ENCODE measurements around the gene DPM2.
A peak's percentile ranks its signal among the peaks of the same experiment; 100 is the strongest.

Gene DPM2

GRCh38 chr9:127934248-127934647 is 3.4 kb downstream of the DPM2 start:
- no peak for DNase-seq

GRCh38 chr9:127931092-127931881 is 6.4 kb downstream of the DPM2 start:
- DNase-seq, result peak; percentile 38

GRCh38 chr9:127930231-127931091 is 7.2 kb downstream of the DPM2 start, which contains the start of gene PIP5KL1:
PIP5KL1 (minus strand) TSS chr9:127930777; CDS start chr9:127930752, 25 bp downstream.
- DNase-seq, result peak; percentile 70

- no peak for DNase-seq
These were observed 8.1 kb downstream of the DPM2 start for GRCh38 chr9:127929625-127929979.

- no peak for DNase-seq
These were observed 8.7 kb downstream of the DPM2 start for GRCh38 chr9:127928676-127929624.

- no peak for DNase-seq
These were observed 9.5 kb downstream of the DPM2 start for GRCh38 chr9:127927988-127928675.

- DNase-seq, result peak; percentile 85
These were observed 10.3 kb downstream of the DPM2 start for GRCh38 chr9:127927201-127927987.

- DNase-seq, result no peak
These were observed 10.8 kb downstream of the DPM2 start for GRCh38 chr9:127926906-127927200.

- no peak for DNase-seq
These were observed 11.4 kb downstream of the DPM2 start for GRCh38 chr9:127925959-127926905.

- no peak for DNase-seq
These were observed 12.8 kb downstream of the DPM2 start for GRCh38 chr9:127924736-127925444.

GRCh38 chr9:127923771-127924170 is 13.9 kb downstream of the DPM2 start:
- DNase-seq, result no peak

- DNase-seq, result no peak
These were observed 14.6 kb downstream of the DPM2 start for GRCh38 chr9:127923046-127923445.

GRCh38 chr9:127921557-127922120 is 16.0 kb downstream of the DPM2 start:
- peak; percentile 81 for DNase-seq

GRCh38 chr9:127920794-127921193 is 16.9 kb downstream of the DPM2 start:
- no peak for DNase-seq

- DNase-seq, result no peak
These were observed 18.3 kb downstream of the DPM2 start for GRCh38 chr9:127919253-127919815.

- no peak for DNase-seq
These were observed 19.2 kb downstream of the DPM2 start for GRCh38 chr9:127918183-127919107.

GRCh38 chr9:127917603-127918002 is 20.1 kb downstream of the DPM2 start:
- no peak for DNase-seq

Data from CD4-positive, alpha-beta T cell treated with Interleukin-21 for 1 hour (primary cell).